HepG2 (cell line): ENCODE measurements around the gene BST1. TPM values are rescaled to one million over a fixed set of nuclear protein-coding genes. Genes with fewer than 3 reads are reported as not detected.

Source experiments
- ARID5B ChIP-seq: IDR thresholded peaks from 2 replicates; pipeline ENCODE4 v1.4.0; 2020; ENCODE audit warnings: mild to moderate bottlenecking, missing genetic modification reagents
- CREM ChIP-seq, 2 experiments: sonication (generic) in 1 of 2; formaldehyde crosslinking in 1 of 2; IDR thresholded peaks; 2 replicates each; pipeline versions ENCODE4 v1.4.0 to v1.6.1; 2016 to 2020; ENCODE audit warnings: antibody characterized with exemption in 1 of 2, mild to moderate bottlenecking in 1 of 2, missing genetic modification reagents in 1 of 2
- ELK4 ChIP-seq: sonication (generic); formaldehyde crosslinking; IDR thresholded peaks from 2 replicates; pipeline ENCODE4 v1.9.0; 2021; ENCODE audit warnings: missing genetic modification reagents, borderline replicate concordance
- GATAD2A ChIP-seq: IDR thresholded peaks from 2 replicates; pipeline ENCODE4 v1.6.1; 2016
- GLI4 ChIP-seq: sonication (generic); formaldehyde crosslinking; IDR thresholded peaks from 2 replicates; pipeline ENCODE4 v1.5.1; 2020; ENCODE audit warnings: missing genetic modification reagents, mild to moderate bottlenecking, moderate library complexity, borderline replicate concordance
- GRHL1 ChIP-seq: sonication (generic); formaldehyde crosslinking; conservative IDR thresholded peaks from 2 replicates; pipeline ENCODE4 v1.8.0; 2022; ENCODE audit warnings: missing genetic modification reagents
- KMT2B ChIP-seq: IDR thresholded peaks from 2 replicates; pipeline ENCODE4 v1.6.1; 2016; ENCODE audit warnings: missing genetic modification reagents, missing compliant biosample characterization
- LBX2 ChIP-seq: sonication (generic); formaldehyde crosslinking; IDR thresholded peaks from 2 replicates; pipeline ENCODE4 v1.5.0; 2020; ENCODE audit warnings: missing genetic modification reagents, mild to moderate bottlenecking, borderline replicate concordance
- NFKBIZ ChIP-seq: IDR thresholded peaks from 2 replicates; pipeline ENCODE4 v1.6.1; 2018; ENCODE audit warnings: missing genetic modification reagents, missing compliant biosample characterization
- RBM39 ChIP-seq: fragments of 200-400 bp; formaldehyde crosslinking; IDR thresholded peaks from one replicate; pipeline ENCODE4 v1.6.1; 2018; ENCODE audit warnings: antibody characterized with exemption, mild to moderate bottlenecking, low read depth, low read length; ENCODE audit not compliant: poor library complexity, severe bottlenecking
- RCOR2 ChIP-seq: IDR thresholded peaks from 2 replicates; pipeline ENCODE4 v1.6.1; 2016; ENCODE audit warnings: missing biosample characterization, missing genetic modification reagents
- RFX3 ChIP-seq: IDR thresholded peaks from 2 replicates; pipeline ENCODE4 v1.6.1; 2016; ENCODE audit warnings: missing biosample characterization, missing genetic modification reagents
- SIN3A ChIP-seq: IDR thresholded peaks from 2 replicates; pipeline ENCODE4 v1.6.1; 2011; ENCODE audit warnings: low read depth, mild to moderate bottlenecking, control low read depth, low read length, borderline replicate concordance
- THAP11 ChIP-seq: IDR thresholded peaks from 2 replicates; pipeline ENCODE4 v1.6.1; 2016; ENCODE audit warnings: missing biosample characterization, missing genetic modification reagents
- ZFP62 ChIP-seq: sonication (generic); formaldehyde crosslinking; IDR thresholded peaks from 2 replicates; pipeline ENCODE4 v1.4.0; 2020; ENCODE audit warnings: missing genetic modification reagents
- ZFY ChIP-seq: sonication (generic); formaldehyde crosslinking; IDR thresholded peaks from 2 replicates; pipeline ENCODE4 v1.4.0; 2020; ENCODE audit warnings: missing genetic modification reagents
- ZNF33A ChIP-seq: sonication (generic); formaldehyde crosslinking; IDR thresholded peaks from 2 replicates; pipeline ENCODE4 v1.5.1; 2020; ENCODE audit warnings: missing genetic modification reagents, mild to moderate bottlenecking, moderate library complexity, borderline replicate concordance
- ZNF629 ChIP-seq: sonication (generic); formaldehyde crosslinking; conservative IDR thresholded peaks from 2 replicates; pipeline ENCODE4 v1.5.0; 2020; ENCODE audit warnings: missing genetic modification reagents
- ZNF776 ChIP-seq: sonication (generic); formaldehyde crosslinking; IDR thresholded peaks from 2 replicates; pipeline ENCODE4 v1.4.0; 2020; ENCODE audit warnings: mild to moderate bottlenecking, missing genetic modification reagents
- ZSCAN31 ChIP-seq: sonication (generic); formaldehyde crosslinking; IDR thresholded peaks from 2 replicates; pipeline ENCODE4 v1.5.0; 2020; ENCODE audit warnings: low read depth, mild to moderate bottlenecking, missing genetic modification reagents
- polyA plus RNA-seq, 8 experiments: library from polyadenylated mRNA; depleted of rRNA in 3 of 8; stranded (reverse) in 7 of 8; unstranded in 1 of 8; fragments of >200 nt; fragmentation: Illumina TruSeq in 4 of 8; extraction: Trizol in 4 of 8; gene quantifications; 2 replicates each; pipeline versions ENCODE4 v1.2.1 to v1.2.3, GENCODE V29; 2011 to 2016; ENCODE audit warnings: low read depth in 4 of 8, missing spikeins in 1 of 8, mixed read lengths in 1 of 8; ENCODE audit not compliant: insufficient read depth in 1 of 8
- total RNA-seq, 5 experiments: library from RNA; depleted of rRNA; stranded (reverse); fragments of >200 nt; fragmentation: Illumina TruSeq; extraction: Trizol; gene quantifications; 2 replicates each; pipeline ENCODE4 v1.2.3, GENCODE V29; 2016; ENCODE audit warnings: low read depth in 1 of 5

BST1 gene
- total and polyA plus RNA-seq, 2 of the 13 experiments (the other 11 are each of a cell fraction or from before 2014, with no cell fraction given) = 0.09 to 0.49 TPM

- peak; percentile 20; the same call in 1 of the 2 replicates for TF ChIP-seq SIN3A
- no peak for TF ChIP-seq GATAD2A (CRISPR knock-in tag)
- 0 out of 2 replicates have a peak, but pooled peaks have one; percentile 8 for TF ChIP-seq ARID5B
- TF ChIP-seq RBM39 = no peak
- TF ChIP-seq LBX2 (CRISPR knock-in tag) = no peak
- no peak for TF ChIP-seq ZFP62 (CRISPR knock-in tag)
- no peak for TF ChIP-seq GRHL1
- no peak for TF ChIP-seq RFX3 (CRISPR knock-in tag)
- peak; percentile 96 for TF ChIP-seq ZFY
- no peak for TF ChIP-seq RCOR2 (CRISPR knock-in tag)
- TF ChIP-seq ZNF33A (CRISPR knock-in tag) = no peak
- TF ChIP-seq NFKBIZ (CRISPR knock-in tag) = no peak
- peak; percentile 83 for TF ChIP-seq KMT2B (CRISPR knock-in tag)
- 0 out of 2 replicates have a peak, but pooled peaks have one; percentile 7 for TF ChIP-seq ZSCAN31 (CRISPR knock-in tag)
- no peak for TF ChIP-seq ELK4
- no peak; the same call in 1 of the 2 replicates for TF ChIP-seq ZNF629
- 0 out of 2 replicates have a peak, but pooled peaks have one; percentile 72 for TF ChIP-seq ZNF776 (CRISPR knock-in tag)
- peak; percentile 13; the same call in 1 of the 2 replicates for TF ChIP-seq THAP11 (CRISPR knock-in tag)
- no peak for TF ChIP-seq CREM (IDR thresholded peaks at IDR 0.05)
- TF ChIP-seq CREM (CRISPR knock-in tag; IDR thresholded peaks at IDR 0.05) = no peak
- TF ChIP-seq GLI4 (CRISPR knock-in tag) = no peak
Measured at GRCh38 chr4:15655223-15656037, 47.4 kb upstream of the BST1 start, which contains the start of gene FBXL5 (continued).
